NCI-H1694 (cell line): Measurements from ENCODE around the gene LSP1.
"Not testable (repeated sequence)": the region's sequence is repeated elsewhere in the genome, so short reads cannot be mapped to it uniquely, and the experiment has no call there.

Experiments used
- DNase-seq: peaks from one replicate; lab custom pipeline; 2025; lab: John Stamatoyannopoulos, UW

The LSP1 gene

DNA sequence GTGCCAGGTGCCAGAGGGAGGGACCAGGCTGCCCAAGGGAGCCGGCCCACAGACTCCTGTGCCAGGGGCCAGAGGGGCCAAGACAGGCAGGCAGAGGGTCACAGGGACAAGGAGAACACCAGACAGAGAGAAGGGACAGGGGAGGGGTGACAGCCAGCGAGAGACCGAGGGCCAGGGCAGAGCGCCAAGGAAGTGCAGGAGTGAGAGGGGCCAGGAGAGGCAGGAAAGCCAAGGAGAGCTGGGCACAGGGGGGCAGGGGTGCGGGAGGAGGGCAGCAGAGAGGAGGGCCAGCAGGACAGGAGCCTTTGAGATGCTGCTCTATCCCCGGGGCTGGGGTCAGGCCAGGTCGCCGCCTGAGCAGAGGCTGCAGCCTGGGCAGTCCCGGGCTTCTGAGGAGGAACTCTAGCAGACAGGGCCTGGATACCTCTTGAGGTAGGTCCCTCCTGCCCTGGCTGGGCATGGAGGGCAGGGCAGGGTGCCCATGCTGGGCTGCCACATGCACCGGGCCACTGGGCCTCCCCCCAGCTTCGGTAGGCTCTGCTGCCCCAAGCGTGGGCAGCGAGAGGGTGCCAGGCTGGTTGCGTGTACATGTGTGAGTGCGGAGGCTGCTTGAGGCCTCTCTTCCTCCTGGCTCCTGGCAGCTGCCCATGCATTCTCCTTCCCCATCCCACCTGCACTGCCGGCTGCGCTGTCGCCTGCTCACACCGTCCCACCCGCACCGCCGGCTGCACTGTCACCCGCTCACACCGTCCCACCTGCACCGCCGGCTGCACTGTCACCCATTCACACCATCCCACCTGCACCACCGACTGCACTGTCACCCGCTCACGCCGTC, 12.2 kb downstream of the LSP1 start:
- DNase-seq: no peak

DNA sequence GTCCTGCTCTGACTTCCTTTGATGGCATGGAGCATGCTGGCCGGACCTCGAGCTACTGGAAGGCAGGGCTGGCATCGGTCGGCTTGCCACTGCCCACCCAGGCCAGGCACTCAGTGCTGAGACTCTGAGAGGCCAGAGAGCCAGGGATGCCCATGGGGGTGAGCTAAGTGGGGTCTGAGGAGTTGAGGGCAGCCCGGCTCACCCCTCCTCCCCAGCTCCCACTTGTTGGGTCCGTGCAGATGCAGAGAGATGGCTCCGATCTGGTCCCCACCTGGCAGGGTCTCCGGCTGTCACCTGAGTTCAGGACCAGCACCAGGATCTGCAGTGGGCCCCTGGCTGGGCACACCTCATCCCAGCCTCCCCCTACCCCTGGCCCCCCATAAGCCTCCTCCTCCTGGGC, 13.3 kb downstream of the LSP1 start:
- no peak for DNase-seq

DNA sequence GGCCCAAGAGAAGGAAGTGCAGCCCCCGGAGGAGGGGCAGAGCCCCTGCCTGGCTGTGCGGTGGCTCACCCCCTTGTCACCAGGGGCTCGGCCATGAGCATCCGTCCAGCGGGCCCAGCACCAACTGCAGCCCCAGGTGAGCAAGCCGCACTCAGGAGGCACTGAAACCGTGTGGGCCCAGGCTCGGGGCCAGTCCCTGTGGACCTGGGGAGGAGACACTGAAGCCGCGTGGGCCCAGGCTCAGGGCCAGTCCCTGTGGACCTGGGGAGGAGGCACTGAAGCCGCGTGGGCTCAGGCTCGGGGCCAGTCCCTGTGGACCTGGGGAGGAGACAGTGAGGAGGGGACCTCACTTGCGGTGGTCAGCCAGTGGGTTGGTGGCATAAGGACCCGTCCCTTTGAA, 13.9 kb downstream of the LSP1 start:
- no peak for DNase-seq

DNA sequence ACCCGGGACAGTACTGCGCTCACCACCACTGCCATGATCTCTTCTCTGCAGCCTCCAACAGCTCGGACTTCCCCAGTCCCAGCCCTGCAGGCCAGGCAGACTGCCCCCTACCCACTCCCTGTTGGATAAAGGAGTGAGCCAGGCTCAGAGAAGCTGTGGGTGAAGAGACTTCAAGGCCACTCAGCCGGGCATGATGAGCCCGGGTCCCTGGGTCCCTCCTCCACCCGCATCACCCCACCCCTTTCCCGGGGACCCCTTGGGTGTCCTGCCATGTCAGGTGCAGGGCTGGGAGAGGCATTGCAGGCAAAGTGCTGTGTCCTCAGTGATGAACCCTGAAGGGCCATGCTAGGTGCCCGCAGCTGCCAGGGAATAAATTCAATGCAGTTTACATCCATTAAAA, 14.5 kb downstream of the LSP1 start:
- DNase-seq: no peak

DNA sequence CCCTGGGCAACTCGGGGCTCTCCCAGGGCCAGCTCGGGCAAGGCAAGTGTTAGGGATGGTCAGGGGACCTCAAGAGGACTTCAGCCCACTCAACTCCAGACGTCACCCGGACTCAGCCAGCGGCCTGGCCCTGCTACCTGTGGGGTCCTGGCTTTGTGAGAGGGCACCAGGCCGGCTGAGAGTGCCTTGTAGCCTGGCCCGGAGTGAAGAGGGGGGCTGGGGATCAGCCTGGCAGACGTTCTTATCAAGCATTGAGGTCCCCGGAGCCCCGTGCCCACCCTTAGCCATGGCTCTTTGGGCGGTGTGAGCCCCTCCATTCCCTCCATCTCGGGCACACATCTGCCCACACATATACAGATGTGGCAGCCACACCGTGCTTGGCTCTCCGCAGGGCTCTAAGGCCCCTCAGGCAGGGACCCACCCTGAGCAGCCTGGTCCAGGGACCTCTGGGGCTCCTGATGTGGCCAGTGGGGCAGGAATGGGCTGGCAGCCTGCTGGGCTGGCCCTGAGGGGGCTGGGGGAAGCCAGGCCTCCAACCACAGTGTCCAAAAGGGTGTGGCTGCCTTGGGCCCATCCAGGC, 15.3 kb downstream of the LSP1 start:
- DNase-seq: no peak

DNA sequence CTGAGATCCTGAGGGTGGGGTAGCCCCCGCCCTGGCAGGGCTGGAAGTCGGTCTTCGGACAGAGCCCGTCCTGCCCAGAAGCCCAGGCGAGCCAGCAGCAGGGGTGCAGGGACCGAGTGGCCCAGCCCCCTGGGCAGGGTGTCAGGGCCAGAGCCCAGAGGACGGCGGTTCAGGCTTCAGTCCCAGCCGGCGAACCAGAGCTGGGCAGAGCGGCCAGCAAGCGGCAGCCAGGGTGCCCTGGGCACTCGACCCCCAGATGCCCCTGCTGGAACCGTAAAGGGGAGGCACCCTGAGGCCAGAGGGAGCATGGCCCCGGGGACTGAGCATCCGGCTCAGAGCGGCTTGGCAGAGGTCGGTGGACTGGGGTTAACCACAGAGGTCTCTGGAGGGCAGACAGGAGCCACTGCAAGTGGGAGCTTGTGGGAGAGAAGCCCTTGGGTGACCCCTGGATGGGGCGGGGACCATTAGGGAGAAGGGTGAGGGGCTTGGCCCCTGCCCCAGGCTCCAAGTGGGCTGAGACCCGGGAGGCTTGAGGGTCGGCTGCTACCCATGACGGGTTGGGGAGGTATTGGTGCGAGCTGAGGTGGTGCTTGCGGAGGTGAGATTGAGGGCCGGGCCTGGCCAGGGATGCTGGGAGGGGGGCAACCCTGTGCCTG, 15.9 kb downstream of the LSP1 start:
- DNase-seq: no peak

DNA sequence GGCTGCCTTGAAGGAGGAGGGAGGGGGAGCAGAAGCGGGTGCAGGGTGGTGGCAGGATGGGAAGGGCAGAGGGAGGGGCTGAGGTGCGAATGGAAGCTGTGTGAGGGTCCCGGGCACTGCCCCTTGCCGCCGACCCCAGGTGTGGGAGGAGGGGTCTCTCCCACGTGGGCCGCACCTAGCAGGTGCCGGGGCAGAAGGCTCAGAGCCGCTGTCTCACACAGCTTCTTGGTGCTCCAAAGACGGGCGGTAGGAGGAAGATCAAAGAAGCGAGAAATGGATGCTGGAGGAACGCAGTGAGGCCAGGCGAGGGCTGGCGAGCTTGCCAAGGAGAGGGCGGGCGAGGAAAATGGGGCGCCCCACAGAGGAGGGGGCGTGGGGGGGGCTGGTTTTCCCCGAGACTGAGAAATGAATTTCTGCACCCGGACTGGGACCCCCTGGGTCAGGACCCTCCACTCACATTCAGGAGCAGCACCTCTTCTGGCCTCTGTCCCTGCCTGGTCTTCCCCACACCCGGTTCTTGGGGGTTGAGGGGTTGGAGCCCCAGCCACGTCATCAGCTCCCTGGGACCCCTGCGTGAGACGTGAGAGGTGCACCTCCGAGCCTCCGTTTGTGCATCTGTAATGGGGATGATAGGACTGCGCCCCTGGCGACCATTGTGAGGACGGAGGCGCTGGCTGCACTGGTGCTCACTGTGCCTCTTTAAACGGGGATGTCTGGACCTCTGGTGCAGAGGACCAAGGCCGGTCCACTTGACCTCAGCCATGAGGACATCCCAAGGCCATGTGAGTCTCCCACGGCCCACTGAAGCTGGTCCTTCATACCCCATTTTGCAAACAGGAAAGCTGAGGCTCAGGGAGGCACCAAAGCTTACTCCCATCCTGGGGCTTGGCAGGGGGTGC, 16.8 kb downstream of the LSP1 start:
- DNase-seq: no peak

DNA sequence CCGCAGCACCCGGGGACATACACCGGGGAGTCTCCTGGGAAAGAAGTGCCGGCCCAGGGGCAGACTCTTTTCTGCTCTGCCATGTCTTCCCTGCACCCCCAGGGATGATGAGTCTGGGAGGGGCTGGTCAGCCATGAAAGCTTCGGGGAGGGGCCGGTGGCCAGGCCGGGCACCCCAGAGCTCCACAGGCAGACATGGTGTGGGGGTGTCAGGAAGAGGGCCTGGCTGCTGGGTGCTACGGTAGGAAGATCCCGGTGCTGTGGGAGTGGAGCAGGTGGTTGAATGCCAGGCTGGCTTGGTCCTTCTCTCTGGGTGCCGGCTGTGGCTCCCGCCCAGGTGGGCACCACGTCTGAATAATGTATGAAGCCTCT, 17.4 kb downstream of the LSP1 start:
- DNase-seq: no peak

DNA sequence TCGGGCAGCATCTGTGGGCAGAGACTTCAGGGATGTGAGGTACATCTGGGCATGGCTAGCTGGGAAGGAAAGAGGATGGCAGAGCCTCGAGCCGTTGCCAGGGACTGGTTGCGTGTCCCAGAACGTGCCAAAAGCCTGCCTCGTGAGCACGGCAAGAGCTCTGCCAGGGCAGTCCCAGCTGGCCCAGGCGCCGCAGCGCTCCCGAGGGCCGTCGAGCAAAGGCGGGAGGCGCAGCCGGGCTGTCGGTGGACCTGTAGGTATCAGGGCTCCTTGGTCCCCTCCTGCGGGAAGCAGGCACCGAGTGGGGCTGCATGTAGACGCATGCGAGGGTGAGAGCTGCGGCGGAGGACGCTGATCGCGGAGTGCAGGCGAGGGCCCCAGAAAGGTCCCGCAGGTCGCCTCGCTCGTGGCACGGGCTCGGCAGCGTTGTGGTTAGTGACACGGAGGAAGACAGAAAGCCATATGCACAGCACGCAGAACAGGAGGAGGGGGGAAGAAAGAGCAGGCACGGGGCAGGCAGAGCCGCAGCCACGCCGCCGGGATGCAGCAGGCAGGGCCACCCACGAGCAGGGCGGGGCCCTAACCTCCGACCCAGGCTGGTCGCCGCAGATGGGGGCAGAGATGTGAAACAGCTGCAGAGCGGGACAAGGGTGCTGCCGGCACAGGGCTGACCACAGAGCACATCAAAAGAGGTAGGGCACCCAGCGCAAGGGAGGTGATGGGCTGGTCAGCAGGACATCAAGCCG, 18.0 kb downstream of the LSP1 start:
- no peak for DNase-seq

DNA sequence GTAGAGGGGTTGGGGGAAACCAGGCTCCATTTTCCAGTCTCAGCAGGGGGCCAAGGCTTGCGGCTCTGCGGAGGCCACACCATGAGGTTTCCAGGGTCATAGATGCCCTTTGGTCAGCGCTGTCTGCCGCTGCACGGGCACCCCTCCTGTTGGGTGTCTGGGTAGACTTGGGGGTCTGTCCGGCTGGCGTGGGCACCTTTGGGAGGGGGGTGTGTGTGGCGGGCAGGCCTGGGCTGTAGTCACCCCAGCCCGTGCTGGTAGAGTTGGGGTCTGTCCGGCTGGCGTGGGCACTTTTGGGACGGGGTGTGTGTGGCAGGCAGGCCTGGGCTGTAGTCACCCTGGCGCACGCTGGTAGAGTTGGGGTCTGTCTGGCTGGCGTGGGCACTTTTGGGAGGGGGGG, 18.6 kb downstream of the LSP1 start:
- no peak for DNase-seq

DNA sequence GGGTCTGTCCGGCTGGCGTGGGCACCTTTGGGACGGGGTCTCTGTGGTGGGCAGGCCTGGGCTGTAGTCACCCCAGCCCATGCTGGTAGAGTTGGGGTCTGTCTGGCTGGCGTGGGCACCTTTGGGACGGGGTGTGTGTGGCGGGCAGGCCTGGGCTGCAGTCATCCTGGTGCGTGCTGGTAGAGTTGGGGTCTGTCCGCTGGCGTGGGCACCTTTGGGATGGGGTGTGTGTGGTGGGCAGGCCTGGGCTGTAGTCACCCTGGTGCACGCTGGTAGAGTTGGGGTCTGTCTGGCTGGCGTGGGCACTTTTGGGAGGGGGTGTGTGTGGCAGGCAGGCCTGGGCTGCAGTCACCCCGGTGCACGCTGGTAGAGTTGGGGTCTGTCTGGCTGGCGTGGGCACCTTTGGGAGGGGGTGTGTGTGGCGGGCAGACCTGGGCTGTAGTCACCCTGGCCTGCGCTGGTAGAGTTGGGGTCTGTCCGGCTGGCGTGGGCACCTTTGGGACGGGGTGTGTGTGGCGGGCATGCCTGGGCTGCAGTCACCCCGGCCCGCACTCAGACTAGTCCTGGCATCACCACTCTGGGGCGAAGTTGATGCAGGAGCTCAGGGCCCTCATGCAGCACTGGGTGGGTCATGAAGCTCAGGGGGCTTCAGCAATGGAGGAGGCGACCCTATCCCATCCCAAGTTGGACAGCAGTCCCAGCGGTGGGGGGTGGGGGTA, 19.5 kb downstream of the LSP1 start:
- DNase-seq: no peak

DNA sequence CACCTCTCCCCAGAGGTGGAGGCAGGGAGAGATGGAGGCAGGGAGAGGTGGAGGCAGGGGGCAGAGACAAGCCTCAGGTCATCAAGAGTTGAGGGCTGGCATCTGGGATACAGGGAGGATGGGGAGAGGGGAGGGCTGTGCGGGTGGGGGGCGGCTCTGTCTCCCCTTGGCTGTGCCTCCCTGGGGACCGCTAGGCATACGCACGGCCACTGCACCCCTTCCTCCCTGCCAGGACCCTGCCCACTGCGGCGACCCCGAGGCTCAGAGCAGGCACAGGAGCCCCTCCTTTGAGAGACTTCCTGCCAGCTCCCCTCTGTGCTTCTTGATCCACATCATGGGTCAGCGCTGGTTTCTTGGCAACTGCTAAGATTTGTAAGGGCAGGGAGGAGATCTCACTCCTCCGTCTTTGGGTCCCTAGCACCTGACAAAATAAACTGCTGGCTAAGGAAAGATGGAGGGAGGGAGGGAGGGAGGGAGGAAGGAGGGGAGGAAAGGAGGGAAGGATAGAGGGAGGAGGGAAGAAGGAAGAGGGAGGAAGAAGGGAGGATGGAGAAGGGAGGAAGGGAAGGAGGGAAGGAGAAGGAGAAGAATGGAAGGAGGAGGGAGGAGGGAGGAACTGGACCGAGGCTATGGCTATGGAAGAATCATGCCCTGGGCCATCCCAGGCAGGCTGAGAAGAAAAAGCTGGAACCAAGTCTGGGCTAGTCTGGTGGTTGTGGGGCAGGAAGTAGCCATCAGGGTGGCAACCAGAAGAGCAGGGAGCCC, 20.3 kb downstream of the LSP1 start:
- no peak for DNase-seq

DNA sequence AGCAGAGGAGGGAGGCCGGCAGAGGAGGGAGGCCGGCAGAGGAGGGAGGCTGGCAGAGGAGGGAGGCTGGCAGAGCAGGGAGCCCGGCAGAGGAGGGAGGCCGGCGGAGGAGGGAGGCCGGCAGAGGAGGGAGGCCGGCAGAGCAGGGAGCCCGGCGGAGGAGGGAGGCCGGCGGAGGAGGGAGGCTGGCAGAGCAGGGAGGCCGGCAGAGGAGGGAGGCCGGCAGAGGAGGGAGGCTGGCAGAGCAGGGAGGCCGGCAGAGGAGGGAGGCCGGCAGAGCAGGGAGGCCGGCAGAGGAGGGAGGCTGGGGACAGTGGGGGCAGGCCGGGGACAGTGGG, 20.9 kb downstream of the LSP1 start:
- DNase-seq: not testable (repeated sequence)

DNA sequence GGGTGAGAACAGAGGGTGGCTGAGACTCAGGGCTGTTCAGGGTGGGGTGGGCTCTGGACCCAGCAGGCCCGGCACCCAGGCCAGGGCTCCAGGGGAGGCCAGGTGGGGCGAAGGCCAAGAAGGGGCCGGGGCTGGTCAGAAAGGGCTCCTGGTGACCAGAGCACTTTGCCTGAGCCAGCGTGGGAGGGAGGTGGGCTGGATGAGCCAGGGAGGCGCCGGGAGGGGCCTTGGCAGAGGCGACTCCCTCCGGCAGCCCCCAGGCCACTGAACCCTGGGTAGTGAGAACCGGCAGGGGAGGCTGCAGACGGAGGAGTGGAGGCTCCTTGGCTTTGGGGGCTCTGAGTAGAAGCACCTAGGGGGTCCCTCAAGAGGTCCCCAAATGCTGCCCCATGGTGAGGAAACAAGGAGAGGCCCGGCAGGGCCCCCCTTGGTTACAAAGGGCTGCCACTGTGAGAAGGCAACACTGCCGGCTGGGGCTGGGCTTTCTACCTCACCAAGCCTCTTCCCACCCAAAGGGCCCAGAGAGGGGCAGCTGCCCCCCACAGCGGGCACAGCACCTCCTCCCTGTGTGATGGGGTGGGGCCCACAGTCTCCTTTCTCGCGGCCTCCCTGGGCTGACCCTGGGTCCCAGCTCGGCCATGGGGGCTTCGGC, 21.7 kb downstream of the LSP1 start:
- not testable (repeated sequence) for DNase-seq

DNA sequence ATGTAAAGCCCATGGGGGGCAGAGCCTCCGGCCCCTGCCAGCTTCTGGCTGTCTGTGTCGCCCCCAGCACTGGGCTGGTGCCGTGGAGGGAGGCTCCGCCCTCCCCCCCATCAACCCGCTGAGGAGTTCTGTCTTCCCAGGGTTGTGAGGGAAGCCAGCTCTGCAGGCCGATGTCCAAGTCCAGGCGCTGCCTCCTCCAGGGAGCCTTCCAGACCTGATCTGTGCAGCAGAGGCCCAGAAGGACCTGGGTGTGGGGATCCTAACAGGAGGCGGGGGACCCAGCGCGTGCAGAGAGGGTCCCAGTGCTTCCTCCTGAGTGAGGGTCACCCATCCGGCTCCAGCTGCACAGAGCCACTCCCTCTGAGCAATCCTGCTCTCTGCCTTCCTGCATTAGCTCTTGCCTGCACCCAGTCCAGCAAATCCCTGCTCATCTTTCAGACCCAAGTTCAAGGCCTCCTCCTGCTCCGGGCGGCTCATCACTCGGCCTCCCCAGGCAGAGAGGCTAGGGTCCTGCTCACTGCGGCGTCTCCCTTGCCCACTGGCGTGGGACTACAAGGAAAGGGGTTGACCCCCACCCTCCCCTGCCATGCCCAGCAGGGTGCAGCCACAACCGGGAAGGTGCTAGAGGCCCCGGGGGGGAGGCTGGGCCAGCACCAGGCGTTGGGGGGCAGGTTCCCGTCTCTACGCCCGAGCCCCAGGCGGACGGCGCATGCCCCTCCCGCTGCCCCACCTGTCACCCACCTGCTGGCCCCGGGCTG, 22.4 kb downstream of the LSP1 start:
- DNase-seq: no peak

DNA sequence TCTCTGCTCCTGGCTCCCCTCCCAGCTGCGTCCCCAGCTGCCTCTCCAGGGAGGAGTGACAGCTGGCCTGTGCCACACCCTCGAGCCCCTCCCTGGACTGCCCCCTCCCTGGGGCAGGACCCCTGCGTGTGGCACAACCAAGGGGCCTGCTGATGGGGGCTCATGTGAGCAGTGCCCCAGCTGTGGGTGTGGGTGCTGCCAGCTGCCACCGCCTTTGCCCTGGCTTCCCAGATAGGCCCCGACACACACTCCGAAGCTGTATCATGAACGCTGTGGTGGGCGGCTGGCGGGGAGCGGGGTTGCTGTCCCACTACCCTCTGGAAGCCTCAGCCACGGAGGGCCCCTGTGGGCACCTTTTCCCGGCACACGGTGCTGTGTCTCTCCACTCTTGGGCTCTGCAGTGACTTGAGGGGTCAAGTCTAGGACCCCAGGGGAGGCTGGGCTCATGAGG, 23.0 kb downstream of the LSP1 start:
- DNase-seq: not testable (repeated sequence)

DNA sequence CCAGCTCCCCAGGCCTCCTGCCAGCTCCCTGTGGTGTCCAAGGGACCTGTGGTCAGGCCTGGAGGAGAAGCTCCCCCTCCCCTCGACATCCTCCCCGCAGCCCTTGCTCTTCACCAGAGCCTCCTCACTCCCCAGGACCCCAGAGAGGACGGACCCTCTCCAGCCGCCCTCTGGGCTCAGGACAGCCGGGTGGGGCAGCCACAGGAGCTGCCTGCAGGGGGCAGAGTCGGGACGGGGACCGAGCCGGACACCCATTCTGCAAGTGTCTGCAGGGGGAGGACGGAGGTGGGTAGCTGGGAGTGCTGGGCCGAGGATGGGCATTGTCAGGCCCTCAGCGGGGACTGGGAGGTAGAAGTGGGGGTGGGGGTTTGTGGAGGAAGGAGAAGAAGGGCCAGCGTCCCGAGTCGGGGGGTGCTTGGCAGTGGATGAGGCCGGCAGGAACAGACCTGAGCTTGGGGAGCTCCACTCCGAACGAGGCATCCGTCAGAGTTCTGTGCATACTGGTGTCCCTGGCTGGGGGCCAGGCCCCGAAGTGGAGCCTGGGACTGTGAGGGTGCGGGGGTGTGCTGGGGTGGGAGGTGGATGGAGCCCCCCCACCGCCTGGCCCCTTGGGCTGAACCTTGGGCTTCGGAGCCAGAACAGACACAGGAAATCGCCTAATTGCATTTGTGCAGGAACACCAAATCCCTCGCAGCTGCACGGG, 23.6 kb downstream of the LSP1 start:
- no peak for DNase-seq
